SK-N-SH (cell line): Measurements from ENCODE around the gene PPP2R3B. TPM values are rescaled to one million over a fixed set of nuclear protein-coding genes. Genes with fewer than 3 reads are reported as not detected.

Experiments used
- CTCF ChIA-PET: fragments of 300-600, 350-600 bp; formaldehyde crosslinking; extraction: SDS; loops from one replicate; lab custom pipeline; 2021; lab: Yijun Ruan, JAX
- POLR2A ChIA-PET: fragments of 350-600 bp; sonication (Branson Sonifier 250); formaldehyde crosslinking; extraction: SDS; loops from one replicate; lab custom pipeline; 2020; ENCODE audit warnings: antibody characterized with exemption, inconsistent platforms; lab: Yijun Ruan, JAX
- DNase-seq: peaks from one replicate; pipeline ENCODE4 v3.0.0; 2012
- H2AFZ ChIP-seq: fragments of 200-600 bp; sonication (generic); 2 replicates; pipeline ENCODE4 v1.8.1; 2016; ENCODE audit warnings: antibody characterized with exemption, mild to moderate bottlenecking, low read depth
- H3F3A ChIP-seq: fragments of 200-600 bp; sonication (generic); replicated peaks from 2 replicates; pipeline ENCODE3; 2016; ENCODE audit warnings: antibody characterized with exemption, mild to moderate bottlenecking; ENCODE audit not compliant: insufficient read depth
- H3K27ac ChIP-seq, 2 experiments: fragments of 200-500 bp in 1 of 2; fragments of 200-600 bp in 1 of 2; sonication (Bioruptor generic) in 1 of 2; sonication (generic), shearing (Covaris generic) in 1 of 2; 2 replicates each; pipeline versions ENCODE4 v1.5.1 to v1.6.1; 2014 to 2016; ENCODE audit warnings: low read depth in 2 of 2, inconsistent platforms in 1 of 2, low read length in 1 of 2, mild to moderate bottlenecking in 1 of 2, mixed read lengths in 1 of 2
- H3K27me3 ChIP-seq: fragments of 200-600 bp; sonication (generic), shearing (Covaris generic); 2 replicates; pipeline ENCODE4 v1.6.1; 2016; ENCODE audit warnings: mixed run types; ENCODE audit not compliant: insufficient read depth
- H3K36me3 ChIP-seq, 2 experiments: fragments of 200-500 bp in 1 of 2; fragments of 200-600 bp in 1 of 2; sonication (Bioruptor generic) in 1 of 2; sonication (generic) in 1 of 2; replicated peaks in 1 of 2; 2 replicates each; pipeline versions ENCODE3 to v1.5.1; 2014 to 2016; ENCODE audit warnings: low read length in 1 of 2, mild to moderate bottlenecking in 1 of 2; ENCODE audit not compliant: insufficient read depth in 2 of 2, control insufficient read depth in 1 of 2
- H3K4me1 ChIP-seq, 2 experiments: fragments of 200-500 bp in 1 of 2; fragments of 200-600 bp in 1 of 2; sonication (Bioruptor generic) in 1 of 2; sonication (generic), shearing (Covaris generic) in 1 of 2; 2 replicates each; pipeline versions ENCODE4 v1.5.1 to v1.6.1; 2014 to 2016; ENCODE audit warnings: low read depth in 1 of 2, low read length in 1 of 2, mixed run types in 1 of 2; ENCODE audit not compliant: insufficient read depth in 2 of 2, control insufficient read depth in 1 of 2
- H3K4me2 ChIP-seq: fragments of 200-600 bp; sonication (generic), shearing (Covaris generic); 2 replicates; pipeline ENCODE4 v1.6.1; 2017; ENCODE audit warnings: mixed run types
- H3K4me3 ChIP-seq, 2 experiments: fragments of 200-500 bp in 1 of 2; fragments of 200-600 bp in 1 of 2; sonication (Bioruptor generic) in 1 of 2; sonication (generic), shearing (Covaris generic) in 1 of 2; 2 replicates each; pipeline versions ENCODE4 v1.5.1 to v1.8.1; 2014 to 2016; ENCODE audit warnings: low read depth in 2 of 2, inconsistent platforms in 1 of 2, low read length in 1 of 2, mild to moderate bottlenecking in 1 of 2, mixed read lengths in 1 of 2, moderate library complexity in 1 of 2
- H3K79me2 ChIP-seq: fragments of 200-600 bp; sonication (generic); 2 replicates; pipeline ENCODE4 v1.8.1; 2017; ENCODE audit warnings: mild to moderate bottlenecking; ENCODE audit not compliant: insufficient read depth
- H3K9ac ChIP-seq: fragments of 200-600 bp; sonication (generic); 2 replicates; pipeline ENCODE4 v1.6.1; 2017; ENCODE audit warnings: mixed run types
- H3K9me2 ChIP-seq: fragments of 200-600 bp; sonication (generic); 2 replicates; pipeline ENCODE4 v1.6.1; 2017; ENCODE audit warnings: mixed run types
- H3K9me3 ChIP-seq: fragments of 200-600 bp; sonication (generic); 2 replicates; pipeline ENCODE4 v1.6.1; 2017; ENCODE audit warnings: mixed run types, mild to moderate bottlenecking, moderate library complexity
- H4K20me1 ChIP-seq: fragments of 200-600 bp; sonication (generic); 2 replicates; pipeline ENCODE4 v1.6.1; 2017; ENCODE audit warnings: mild to moderate bottlenecking, mixed run types; ENCODE audit not compliant: insufficient read depth
- ELF1 ChIP-seq: IDR thresholded peaks from 2 replicates; pipeline ENCODE4 v1.4.0; 2012
- EZH2phosphoT487 ChIP-seq: fragments of 200-600 bp; sonication (generic); IDR thresholded peaks from 2 replicates; pipeline ENCODE4 v1.6.1; 2017; ENCODE audit warnings: low read depth, mixed run types, mild to moderate bottlenecking, antibody characterized with exemption, moderate library complexity, borderline replicate concordance
- FOSL2 ChIP-seq: IDR thresholded peaks from 2 replicates; pipeline ENCODE4 v1.4.0; 2012; ENCODE audit warnings: low read depth, mild to moderate bottlenecking, moderate library complexity, borderline replicate concordance
- FOXJ3 ChIP-seq: sonication (generic); formaldehyde crosslinking; IDR thresholded peaks from 2 replicates; pipeline ENCODE4 v1.5.1; 2020; ENCODE audit warnings: mild to moderate bottlenecking, missing genetic modification reagents
- FOXM1 ChIP-seq: IDR thresholded peaks from 2 replicates; pipeline ENCODE4 v1.4.0; 2012; ENCODE audit warnings: low read depth, mild to moderate bottlenecking
- GATA2 ChIP-seq: sonication (generic); formaldehyde crosslinking; IDR thresholded peaks from 2 replicates; pipeline ENCODE4 v1.5.0; 2020; ENCODE audit warnings: mild to moderate bottlenecking, missing genetic modification reagents
- IRF3 ChIP-seq: fragments of 150-350 bp; IDR thresholded peaks from 2 replicates; pipeline ENCODE4 v1.6.1; 2016; ENCODE audit warnings: mild to moderate bottlenecking, low read depth, low read length
- NFIC ChIP-seq: IDR thresholded peaks from 2 replicates; pipeline ENCODE4 v1.4.0; 2012; ENCODE audit warnings: borderline replicate concordance
- RFX5 ChIP-seq: IDR thresholded peaks from 2 replicates; pipeline ENCODE4 v1.6.1; 2012; ENCODE audit warnings: mild to moderate bottlenecking, improper control_type of control experiment, low read length
- RXRA ChIP-seq: IDR thresholded peaks from 2 replicates; pipeline ENCODE4 v1.4.0; 2012; ENCODE audit warnings: low read depth, mild to moderate bottlenecking, borderline replicate concordance
- SIN3A ChIP-seq: IDR thresholded peaks from 2 replicates; pipeline ENCODE4 v1.6.1; 2012; ENCODE audit warnings: low read depth, mild to moderate bottlenecking, low read length, moderate library complexity, borderline replicate concordance
- SMC3 ChIP-seq: IDR thresholded peaks from 2 replicates; pipeline ENCODE4 v1.6.1; 2012; ENCODE audit warnings: low read depth, low read length, improper control_type of control experiment
- TAF1 ChIP-seq: IDR thresholded peaks from 2 replicates; pipeline ENCODE4 v1.6.1; 2012; ENCODE audit warnings: low read depth, mild to moderate bottlenecking, low read length, moderate library complexity, borderline replicate concordance
- TCF12 ChIP-seq: IDR thresholded peaks from 2 replicates; pipeline ENCODE4 v1.4.0; 2012
- TEAD4 ChIP-seq: IDR thresholded peaks from 2 replicates; pipeline ENCODE4 v1.4.0; 2012; ENCODE audit warnings: mild to moderate bottlenecking, borderline replicate concordance; ENCODE audit not compliant: insufficient read depth
- WGBS: methylation state at CpG from one replicate; pipeline ENCODE4 v1.1.6; 2017; ENCODE audit warnings: low lambda C conversion rate; 5-methylcytosine and 5-hydroxymethylcytosine counted together
- polyA plus RNA-seq, 3 experiments: library from polyadenylated mRNA; depleted of rRNA; stranded (reverse); fragments of >200 nt; gene quantifications; 2 replicates each; pipeline ENCODE4 v1.2.3, GENCODE V29; 2012
- TF ChIP-seq, protein P1 (sequence below): fragments of 200-600 bp; sonication (generic); IDR thresholded peaks from 2 replicates; pipeline ENCODE4 v1.6.1; 2017; ENCODE audit warnings: antibody characterized with exemption, mild to moderate bottlenecking, moderate library complexity
- TF ChIP-seq, protein P2 (sequence below): fragments of 150-350 bp; IDR thresholded peaks from 2 replicates; pipeline ENCODE4 v1.6.1; 2017; ENCODE audit warnings: antibody characterized with exemption, low read length, low read depth, borderline replicate concordance

The PPP2R3B gene
- polyA plus RNA-seq, 1 of the 3 experiments (the other 2 are of a cell fraction), result 19.4 TPM

DNA sequence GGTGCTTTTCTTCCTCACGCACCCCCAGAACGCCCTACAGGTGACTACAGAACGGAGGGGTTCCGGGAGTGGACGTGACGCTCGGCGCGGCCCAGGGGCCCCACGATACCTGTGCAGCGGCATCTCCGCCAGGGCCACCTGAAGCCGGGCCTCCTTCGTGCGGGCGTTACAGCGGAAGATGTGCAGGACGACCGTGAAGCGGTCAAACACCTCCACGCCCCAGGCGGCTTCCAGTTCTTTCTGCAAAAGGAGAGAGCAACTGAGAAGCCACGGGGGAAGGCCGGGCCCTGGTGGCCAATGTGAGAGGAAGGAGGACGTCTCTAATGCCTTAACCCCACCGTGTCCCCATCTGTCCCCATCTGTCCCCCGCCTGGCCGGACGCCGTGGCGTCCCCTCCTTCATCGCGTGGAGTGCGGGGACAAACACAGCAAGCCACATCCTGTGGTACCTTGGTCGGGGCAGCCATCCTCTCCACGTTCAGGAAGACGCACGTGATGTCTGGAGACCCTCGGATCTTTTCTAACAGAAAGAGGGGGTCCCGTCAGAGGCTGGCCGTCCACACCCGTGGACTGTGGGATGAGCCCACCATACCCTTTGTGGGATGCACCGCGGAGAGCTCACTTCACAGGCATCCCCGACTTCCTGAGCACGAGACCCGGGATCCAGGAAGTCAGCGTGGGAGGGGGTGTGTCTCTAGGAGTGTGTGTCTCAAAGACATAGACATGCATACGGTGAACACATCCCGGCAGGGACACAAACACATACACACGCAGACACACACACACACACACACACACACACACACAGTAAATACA, 71.7 kb downstream of the PPP2R3B start:
- WGBS, result 92% methylated on average over 50 of the region's 51 CpGs

GRCh38 chrX:314049-314448, 72.7 kb downstream of the PPP2R3B start:
- no peaks in the 10 kb centered on the region for H3K27me3 ChIP-seq
- 0 out of 2 replicates have a peak, but pooled peaks cover 8% of the 10 kb centered on the region for H4K20me1 ChIP-seq
- no peak for DNase-seq
- H3K4me1 ChIP-seq, result peaks cover 5 to 6% of the 10 kb centered on the region in 2 experiments; a peak in 2 of 4 replicates
- H3K4me2 ChIP-seq, result no peak overlapping the region
- ChIA-PET CTCF (no interaction called here), POLR2A (no interaction called here)
- no peak overlapping the region for H3K9ac ChIP-seq
- H3K4me3 ChIP-seq, result no peak overlapping the region
- no peak overlapping the region for H3K27ac ChIP-seq
- TF ChIP-seq RFX5 (no peak), TEAD4 (no peak), SMC3 (no peak), EZH2phosphoT487 (no peak), NFIC (no peak), TCF12 (no peak), FOXM1 (no peak), ELF1 (no peak), FOXJ3 (CRISPR knock-in tag) (no peak), IRF3 (no peak), RXRA (no peak), FOSL2 (no peak), SIN3A (no peak)
- TF ChIP-seq, protein P1, sequence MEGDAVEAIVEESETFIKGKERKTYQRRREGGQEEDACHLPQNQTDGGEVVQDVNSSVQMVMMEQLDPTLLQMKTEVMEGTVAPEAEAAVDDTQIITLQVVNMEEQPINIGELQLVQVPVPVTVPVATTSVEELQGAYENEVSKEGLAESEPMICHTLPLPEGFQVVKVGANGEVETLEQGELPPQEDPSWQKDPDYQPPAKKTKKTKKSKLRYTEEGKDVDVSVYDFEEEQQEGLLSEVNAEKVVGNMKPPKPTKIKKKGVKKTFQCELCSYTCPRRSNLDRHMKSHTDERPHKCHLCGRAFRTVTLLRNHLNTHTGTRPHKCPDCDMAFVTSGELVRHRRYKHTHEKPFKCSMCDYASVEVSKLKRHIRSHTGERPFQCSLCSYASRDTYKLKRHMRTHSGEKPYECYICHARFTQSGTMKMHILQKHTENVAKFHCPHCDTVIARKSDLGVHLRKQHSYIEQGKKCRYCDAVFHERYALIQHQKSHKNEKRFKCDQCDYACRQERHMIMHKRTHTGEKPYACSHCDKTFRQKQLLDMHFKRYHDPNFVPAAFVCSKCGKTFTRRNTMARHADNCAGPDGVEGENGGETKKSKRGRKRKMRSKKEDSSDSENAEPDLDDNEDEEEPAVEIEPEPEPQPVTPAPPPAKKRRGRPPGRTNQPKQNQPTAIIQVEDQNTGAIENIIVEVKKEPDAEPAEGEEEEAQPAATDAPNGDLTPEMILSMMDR, result no peak
- TF ChIP-seq, protein P2, sequence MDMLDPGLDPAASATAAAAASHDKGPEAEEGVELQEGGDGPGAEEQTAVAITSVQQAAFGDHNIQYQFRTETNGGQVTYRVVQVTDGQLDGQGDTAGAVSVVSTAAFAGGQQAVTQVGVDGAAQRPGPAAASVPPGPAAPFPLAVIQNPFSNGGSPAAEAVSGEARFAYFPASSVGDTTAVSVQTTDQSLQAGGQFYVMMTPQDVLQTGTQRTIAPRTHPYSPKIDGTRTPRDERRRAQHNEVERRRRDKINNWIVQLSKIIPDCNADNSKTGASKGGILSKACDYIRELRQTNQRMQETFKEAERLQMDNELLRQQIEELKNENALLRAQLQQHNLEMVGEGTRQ, result no peak
- TF ChIP-seq, all 33 proteins: peak for 0
- no peaks in the 10 kb centered on the region for H3K9me2 ChIP-seq
- peaks cover 0 to 44% of the 10 kb centered on the region in 2 experiments for H3K36me3 ChIP-seq
- 90% methylated on average over 5 of the region's 34 CpGs for WGBS
- H3K79me2 ChIP-seq, result peaks cover 10% of the 10 kb centered on the region; the same call in 1 of the 2 replicates
- no peaks in the 10 kb centered on the region for H3K9me3 ChIP-seq
- H3F3A ChIP-seq, result no peaks in the 10 kb centered on the region
- no peak overlapping the region for H2AFZ ChIP-seq

More for the DNA sequence above, 71.7 kb downstream of the PPP2R3B start:
- POLR2A ChIA-PET, result no interaction called here
- Histone ChIP-seq H3K27me3 (no peaks in the 10 kb centered on the region), H3K4me1 (peaks cover 5 to 6% of the 10 kb centered on the region in 2 experiments; a peak in 2 of 4 replicates), H3K27ac (no peak overlapping the region), H3K4me2 (no peak overlapping the region), H3K79me2 (peaks cover 16% of the 10 kb centered on the region; the same call in 1 of the 2 replicates), H3F3A (no peaks in the 10 kb centered on the region), H4K20me1 (0 out of 2 replicates have a peak, but pooled peaks cover 8% of the 10 kb centered on the region), H3K9me2 (no peaks in the 10 kb centered on the region), H3K4me3 (no peak overlapping the region), H3K36me3 (peaks cover 0 to 40% of the 10 kb centered on the region in 2 experiments), H3K9me3 (no peaks in the 10 kb centered on the region), H2AFZ (no peak overlapping the region), H3K9ac (no peak overlapping the region)
- no peak for DNase-seq
- TF ChIP-seq RFX5, result no peak
- TF ChIP-seq GATA2 (CRISPR knock-in tag), result no peak
- TF ChIP-seq TAF1, result no peak
- no peak for TF ChIP-seq FOXJ3 (CRISPR knock-in tag)
- CTCF ChIA-PET, result no interaction called here
